Effector memory CD4-positive, alpha-beta T cell (primary cell): ENCODE results near the gene BRD8.

Experiments used
- DNase-seq, 3 donors: peaks; one replicate each; pipeline ENCODE4 v3.0.0-alpha.2; 2020
- H3K27ac ChIP-seq: 2 replicates; pipeline ENCODE4 v1.7.0; 2013; ENCODE audit warnings: mild to moderate bottlenecking, low read length, moderate library complexity; ENCODE audit not compliant: insufficient read depth, poor library complexity, severe bottlenecking
- H3K27me3 ChIP-seq: replicated peaks from 2 replicates; pipeline ENCODE4 v1.7.0; 2013; ENCODE audit warnings: mild to moderate bottlenecking, low read length; ENCODE audit not compliant: insufficient read depth, control insufficient read depth, poor library complexity, severe bottlenecking
- H3K36me3 ChIP-seq: 2 replicates; pipeline ENCODE4 v1.7.0; 2013; ENCODE audit warnings: mild to moderate bottlenecking, low read length, moderate library complexity; ENCODE audit not compliant: control insufficient read depth, insufficient read depth
- H3K4me1 ChIP-seq: 2 replicates; pipeline ENCODE4 v1.7.0; 2013; ENCODE audit warnings: low read length, mild to moderate bottlenecking; ENCODE audit not compliant: control insufficient read depth, insufficient read depth, poor library complexity, severe bottlenecking
- H3K4me3 ChIP-seq: 2 replicates; pipeline ENCODE4 v1.7.0; 2013; ENCODE audit warnings: low read length, low read depth, mild to moderate bottlenecking; ENCODE audit not compliant: insufficient read depth, poor library complexity, severe bottlenecking
- H3K9me3 ChIP-seq: 2 replicates; pipeline ENCODE4 v1.7.0; 2013; ENCODE audit warnings: mild to moderate bottlenecking, low read length, moderate library complexity; ENCODE audit not compliant: control insufficient read depth

Gene BRD8

DNA sequence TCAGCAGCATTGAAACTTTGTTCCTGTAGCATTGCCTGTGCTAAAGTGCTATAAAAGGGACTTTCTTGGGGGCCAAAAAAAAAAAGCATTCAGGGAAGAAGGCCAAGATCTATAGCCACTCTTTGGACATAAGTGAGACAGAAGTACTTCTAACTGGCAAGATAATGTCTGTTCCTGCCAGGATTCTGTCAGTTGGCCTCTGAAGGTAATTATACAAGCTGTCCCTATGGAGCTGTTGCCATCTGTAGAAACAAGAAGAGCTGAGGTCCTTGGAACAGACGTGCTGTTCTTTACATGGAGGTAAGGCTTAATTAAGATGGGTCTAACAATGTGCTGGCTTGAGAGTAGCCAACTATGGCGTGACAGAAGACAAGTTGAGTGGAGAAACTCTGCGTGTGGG lies 10.2 kb upstream of the BRD8 start:
- no peaks in the 10 kb centered on the region for H3K4me1 ChIP-seq
- no peaks in the 10 kb centered on the region for H3K27me3 ChIP-seq
- no peak for DNase-seq
- H3K4me3 ChIP-seq = no peak overlapping the region
- peaks cover 54% of the 10 kb centered on the region for H3K36me3 ChIP-seq
- H3K9me3 ChIP-seq = no peaks in the 10 kb centered on the region
- H3K27ac ChIP-seq = no peak overlapping the region

DNA sequence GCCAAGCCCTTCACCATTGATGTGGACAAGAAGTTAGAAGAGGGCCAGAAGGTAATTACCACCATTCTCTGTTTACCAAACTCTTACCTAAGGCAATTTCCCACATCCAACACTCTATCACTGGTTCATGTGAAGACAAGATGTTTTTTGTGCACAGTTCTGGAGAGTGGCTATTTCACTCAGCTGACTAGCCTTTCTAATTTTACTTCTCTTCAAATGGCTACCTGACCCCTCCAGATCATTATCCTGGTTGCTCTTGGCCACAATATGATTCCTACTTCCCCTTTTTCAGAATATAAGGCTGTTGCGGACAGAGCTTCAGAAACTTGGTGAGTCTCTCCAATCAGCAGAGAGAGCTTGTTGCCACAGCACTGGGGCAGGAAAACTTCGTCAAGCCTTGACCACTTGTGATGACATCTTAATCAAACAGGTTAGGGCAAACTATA lies 7.6 kb upstream of the BRD8 start:
- Histone ChIP-seq H3K36me3 (peaks cover 39% of the 10 kb centered on the region), H3K9me3 (no peaks in the 10 kb centered on the region), H3K27ac (no peak overlapping the region), H3K27me3 (no peaks in the 10 kb centered on the region), H3K4me3 (no peak overlapping the region), H3K4me1 (no peaks in the 10 kb centered on the region)
- no peak for DNase-seq

DNA sequence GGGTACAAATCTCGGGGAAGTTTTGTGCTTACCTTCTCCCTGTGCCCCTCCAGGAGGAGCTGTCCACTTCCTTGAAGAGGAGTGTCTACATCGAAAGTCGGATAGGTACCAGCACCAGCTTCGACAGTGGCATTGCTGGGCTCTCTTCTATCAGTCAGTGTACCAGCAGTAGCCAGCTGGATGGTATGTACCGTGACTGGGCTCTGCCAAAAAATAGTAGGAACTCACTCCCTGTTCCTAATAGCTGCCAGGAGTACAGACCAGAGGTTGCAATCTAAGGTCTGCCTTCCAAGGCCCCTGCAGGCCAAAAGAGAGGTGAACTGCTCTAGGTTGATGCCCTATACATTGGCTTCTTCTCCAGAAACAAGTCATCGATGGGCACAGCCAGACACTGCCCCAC lies 4.4 kb upstream of the BRD8 start:
- H3K4me1 ChIP-seq = peaks cover 7% of the 10 kb centered on the region
- H3K4me3 ChIP-seq = no peak overlapping the region
- H3K36me3 ChIP-seq = peaks cover 16% of the 10 kb centered on the region
- no peaks in the 10 kb centered on the region for H3K9me3 ChIP-seq
- DNase-seq = no peak
- no peaks in the 10 kb centered on the region for H3K27me3 ChIP-seq
- H3K27ac ChIP-seq = no peak overlapping the region

DNA sequence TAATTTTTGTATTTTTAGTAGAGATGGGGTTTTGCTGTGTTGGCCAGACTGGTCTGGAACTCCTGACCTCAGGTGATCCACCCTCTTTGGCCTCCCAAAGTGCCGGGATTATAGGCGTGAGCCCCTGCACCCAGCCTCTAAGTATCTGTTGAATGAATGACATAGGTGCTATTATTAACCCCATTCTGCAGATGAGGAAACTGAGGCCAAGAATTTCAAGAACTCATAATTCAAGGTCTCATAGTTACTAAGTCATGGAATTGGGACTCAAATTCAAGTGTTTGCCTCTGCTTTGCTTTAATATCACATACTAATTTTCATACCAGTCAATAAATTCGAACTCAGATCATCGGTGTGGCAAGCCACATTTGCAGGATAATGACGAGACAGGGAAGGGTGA lies 2.4 kb upstream of the BRD8 start:
- DNase-seq = no peak
- H3K9me3 ChIP-seq = no peaks in the 10 kb centered on the region
- no peak overlapping the region for H3K4me3 ChIP-seq
- H3K36me3 ChIP-seq = peaks cover 4% of the 10 kb centered on the region
- H3K27ac ChIP-seq = no peak overlapping the region
- H3K4me1 ChIP-seq = peaks cover 7% of the 10 kb centered on the region
- H3K27me3 ChIP-seq = no peaks in the 10 kb centered on the region

DNA sequence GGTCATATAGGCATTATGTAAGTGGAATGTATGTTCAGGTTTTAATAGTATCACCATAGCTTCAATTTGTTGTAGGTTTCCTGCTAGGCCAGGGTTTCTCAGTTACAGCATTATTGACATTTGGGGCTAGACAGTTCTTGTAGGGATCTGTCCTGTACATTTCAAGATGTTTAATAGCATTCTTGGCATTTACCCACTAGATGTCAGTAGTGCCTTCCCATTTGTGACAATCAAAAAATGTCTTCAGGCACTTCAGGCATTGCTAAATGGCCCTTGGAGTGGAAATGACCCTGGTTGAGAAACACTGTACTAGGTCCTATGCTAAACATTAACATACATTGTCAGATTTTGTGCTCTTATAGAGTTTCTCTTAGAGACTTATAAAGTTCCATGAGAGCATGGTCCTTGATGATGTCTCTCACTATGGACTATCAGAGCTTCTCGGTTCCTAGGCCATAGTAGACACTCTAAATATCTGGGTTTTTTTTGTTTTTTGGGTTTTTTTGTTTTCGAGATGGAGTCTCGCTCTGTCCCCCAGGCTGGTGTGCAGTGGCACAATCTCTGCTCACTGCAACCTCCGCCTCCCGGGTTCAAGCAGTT lies 1.9 kb upstream of the BRD8 start:
- no peaks in the 10 kb centered on the region for H3K9me3 ChIP-seq
- no peaks in the 10 kb centered on the region for H3K27me3 ChIP-seq
- H3K36me3 ChIP-seq = peaks cover under 1% of the 10 kb centered on the region
- H3K27ac ChIP-seq = no peak overlapping the region
- H3K4me1 ChIP-seq = peaks cover 7% of the 10 kb centered on the region
- H3K4me3 ChIP-seq = no peak overlapping the region
- DNase-seq = no peak

DNA sequence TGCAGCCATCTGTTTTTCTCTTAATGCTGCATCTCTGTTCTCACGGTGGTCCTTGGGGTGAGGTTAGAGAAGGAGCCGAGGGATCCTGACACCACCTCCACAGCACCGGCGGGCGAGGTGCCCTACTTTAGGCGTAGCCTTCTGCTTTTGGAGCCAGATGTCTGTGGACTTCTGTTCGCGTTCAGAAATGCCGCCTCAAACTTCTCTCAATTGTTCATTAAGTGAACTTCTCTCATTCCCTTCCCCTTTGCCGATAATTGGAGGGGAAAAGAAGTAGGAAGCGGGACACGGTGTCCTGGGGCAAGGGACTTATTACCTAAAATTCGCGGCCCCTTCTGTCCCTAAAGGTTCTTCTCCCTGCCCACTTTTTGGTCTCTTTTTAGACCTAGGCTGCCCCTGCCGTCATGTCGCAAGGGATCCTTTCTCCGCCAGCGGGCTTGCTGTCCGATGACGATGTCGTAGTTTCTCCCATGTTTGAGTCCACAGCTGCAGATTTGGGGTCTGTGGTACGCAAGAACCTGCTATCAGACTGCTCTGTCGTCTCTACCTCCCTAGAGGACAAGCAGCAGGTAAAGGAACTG lies 937 bp upstream of the BRD8 start:
- Histone ChIP-seq H3K4me3 (peak overlapping the region; percentile 90), H3K4me1 (peaks cover 7% of the 10 kb centered on the region), H3K9me3 (no peaks in the 10 kb centered on the region), H3K36me3 (peaks cover 3% of the 10 kb centered on the region), H3K27ac (no peak overlapping the region), H3K27me3 (no peaks in the 10 kb centered on the region)
- DNase-seq = no peak

DNA sequence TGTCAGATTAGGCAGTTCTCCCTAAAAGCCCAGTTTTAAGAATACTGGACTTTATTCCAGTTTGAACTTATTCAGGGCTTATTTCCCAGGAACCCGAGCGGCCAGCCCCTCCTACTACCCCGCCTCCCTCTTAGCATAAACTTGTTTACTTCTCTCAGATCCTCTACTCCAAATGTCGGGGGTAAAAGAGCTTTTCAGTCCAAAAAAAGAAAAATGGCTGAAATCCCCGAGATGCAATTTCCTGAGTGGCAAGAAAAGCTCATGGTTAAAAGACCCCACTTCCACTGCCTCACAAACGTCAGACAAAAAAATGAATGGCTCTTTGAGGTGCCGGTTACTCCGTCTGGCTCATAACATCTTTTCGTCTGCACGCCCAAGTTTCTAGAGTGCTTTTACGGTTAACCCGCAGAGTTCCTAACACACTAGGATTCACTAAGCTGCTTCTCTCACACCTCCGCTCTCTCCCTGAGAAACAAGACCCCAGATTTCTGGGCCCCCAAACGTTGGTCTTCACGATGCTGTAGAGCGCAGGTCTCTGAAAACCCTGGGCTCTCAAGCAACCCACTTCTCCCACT lies 402 bp downstream of the BRD8 start:
- peak overlapping the region; percentile 68 for H3K27ac ChIP-seq
- H3K4me1 ChIP-seq = peaks cover 7% of the 10 kb centered on the region
- H3K36me3 ChIP-seq = peaks cover 14% of the 10 kb centered on the region
- peak overlapping the region; percentile 90 for H3K4me3 ChIP-seq
- no peaks in the 10 kb centered on the region for H3K27me3 ChIP-seq
- no peak for DNase-seq
- no peaks in the 10 kb centered on the region for H3K9me3 ChIP-seq

DNA sequence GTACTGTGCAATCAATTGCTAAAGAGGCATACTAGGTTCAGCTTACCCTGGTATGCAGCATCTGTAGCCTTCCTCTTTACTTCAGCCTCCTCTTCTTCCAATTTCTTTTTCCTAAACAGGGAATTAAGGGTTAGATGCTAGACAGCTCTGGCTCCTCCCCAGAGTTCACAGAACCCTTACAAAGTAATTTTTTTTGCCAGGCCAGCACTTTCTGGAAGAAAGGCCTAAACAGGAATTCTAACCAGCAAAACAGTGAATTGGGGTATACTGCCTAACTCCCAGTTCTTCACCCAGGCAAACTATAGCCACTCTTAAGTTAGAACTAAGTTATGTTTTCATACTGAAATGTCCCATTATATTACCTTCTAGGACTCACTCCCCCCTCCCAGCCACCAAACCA lies 8.1 kb downstream of the BRD8 start:
- peaks cover 80% of the 10 kb centered on the region for H3K36me3 ChIP-seq
- no peak overlapping the region for H3K4me3 ChIP-seq
- DNase-seq = no peak
- no peaks in the 10 kb centered on the region for H3K4me1 ChIP-seq
- no peak overlapping the region for H3K27ac ChIP-seq
- no peaks in the 10 kb centered on the region for H3K9me3 ChIP-seq
- no peaks in the 10 kb centered on the region for H3K27me3 ChIP-seq

DNA sequence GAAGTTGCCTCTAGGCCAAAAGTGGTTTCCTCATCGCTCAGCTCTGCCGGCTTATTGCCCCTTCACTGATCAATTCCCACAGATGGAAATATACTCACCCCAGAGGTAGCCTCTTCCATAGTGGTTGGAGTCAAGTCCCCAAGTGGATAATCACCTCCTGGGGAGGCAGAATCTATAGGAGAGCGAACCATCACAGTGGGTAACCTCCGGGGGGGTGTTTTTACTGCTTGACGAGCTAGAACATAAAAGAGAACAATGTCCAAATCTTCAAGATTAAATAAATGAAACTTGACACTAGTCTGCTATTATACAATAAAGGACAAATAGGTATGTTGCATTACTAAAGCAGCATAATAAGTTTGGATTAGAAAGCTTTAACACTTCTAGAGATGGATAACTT lies 9.3 kb downstream of the BRD8 start:
- Histone ChIP-seq H3K36me3 (peaks cover 86% of the 10 kb centered on the region), H3K27ac (no peak overlapping the region), H3K4me3 (no peak overlapping the region), H3K9me3 (no peaks in the 10 kb centered on the region), H3K4me1 (no peaks in the 10 kb centered on the region), H3K27me3 (no peaks in the 10 kb centered on the region)
- DNase-seq = no peak

DNA sequence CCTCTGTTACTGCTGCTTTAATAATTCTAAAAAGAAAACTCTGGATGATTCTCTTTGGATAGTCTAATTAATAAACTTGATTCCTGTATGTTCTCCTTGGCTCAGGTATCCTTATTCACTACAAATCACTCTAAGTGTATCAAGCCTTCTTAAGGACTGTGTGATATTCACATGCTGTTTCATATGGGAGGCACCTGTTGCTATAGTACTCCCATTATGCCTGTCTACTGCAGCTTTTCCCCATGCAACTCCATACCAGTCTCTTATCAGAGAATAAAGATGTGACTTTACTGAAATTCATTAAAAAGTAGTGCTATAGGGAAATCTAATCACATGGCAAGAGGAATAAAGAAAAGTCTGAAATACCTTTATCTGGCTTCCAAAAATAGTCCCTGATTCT lies 14.7 kb downstream of the BRD8 start:
- H3K4me1 ChIP-seq = no peaks in the 10 kb centered on the region
- peaks cover 97% of the 10 kb centered on the region for H3K36me3 ChIP-seq
- H3K9me3 ChIP-seq = no peaks in the 10 kb centered on the region
- no peak for DNase-seq
- no peak overlapping the region for H3K4me3 ChIP-seq
- no peaks in the 10 kb centered on the region for H3K27me3 ChIP-seq
- H3K27ac ChIP-seq = no peak overlapping the region
